Bronchus fibroblast of lung (primary cell): ENCODE measurements around the gene NDFIP1. TPM values are rescaled to one million over a fixed set of nuclear protein-coding genes. Genes with fewer than 3 reads are reported as not detected.

Source experiments
- total RNA-seq: library from RNA; depleted of rRNA; stranded (reverse); fragments of >200 nt; gene quantifications from 2 replicates; pipeline ENCODE4 v1.2.3, GENCODE V29; 2015

The NDFIP1 gene, protein sequence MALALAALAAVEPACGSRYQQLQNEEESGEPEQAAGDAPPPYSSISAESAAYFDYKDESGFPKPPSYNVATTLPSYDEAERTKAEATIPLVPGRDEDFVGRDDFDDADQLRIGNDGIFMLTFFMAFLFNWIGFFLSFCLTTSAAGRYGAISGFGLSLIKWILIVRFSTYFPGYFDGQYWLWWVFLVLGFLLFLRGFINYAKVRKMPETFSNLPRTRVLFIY
- 48.8 and 58.2 TPM in 2 replicates for total RNA-seq

DNA sequence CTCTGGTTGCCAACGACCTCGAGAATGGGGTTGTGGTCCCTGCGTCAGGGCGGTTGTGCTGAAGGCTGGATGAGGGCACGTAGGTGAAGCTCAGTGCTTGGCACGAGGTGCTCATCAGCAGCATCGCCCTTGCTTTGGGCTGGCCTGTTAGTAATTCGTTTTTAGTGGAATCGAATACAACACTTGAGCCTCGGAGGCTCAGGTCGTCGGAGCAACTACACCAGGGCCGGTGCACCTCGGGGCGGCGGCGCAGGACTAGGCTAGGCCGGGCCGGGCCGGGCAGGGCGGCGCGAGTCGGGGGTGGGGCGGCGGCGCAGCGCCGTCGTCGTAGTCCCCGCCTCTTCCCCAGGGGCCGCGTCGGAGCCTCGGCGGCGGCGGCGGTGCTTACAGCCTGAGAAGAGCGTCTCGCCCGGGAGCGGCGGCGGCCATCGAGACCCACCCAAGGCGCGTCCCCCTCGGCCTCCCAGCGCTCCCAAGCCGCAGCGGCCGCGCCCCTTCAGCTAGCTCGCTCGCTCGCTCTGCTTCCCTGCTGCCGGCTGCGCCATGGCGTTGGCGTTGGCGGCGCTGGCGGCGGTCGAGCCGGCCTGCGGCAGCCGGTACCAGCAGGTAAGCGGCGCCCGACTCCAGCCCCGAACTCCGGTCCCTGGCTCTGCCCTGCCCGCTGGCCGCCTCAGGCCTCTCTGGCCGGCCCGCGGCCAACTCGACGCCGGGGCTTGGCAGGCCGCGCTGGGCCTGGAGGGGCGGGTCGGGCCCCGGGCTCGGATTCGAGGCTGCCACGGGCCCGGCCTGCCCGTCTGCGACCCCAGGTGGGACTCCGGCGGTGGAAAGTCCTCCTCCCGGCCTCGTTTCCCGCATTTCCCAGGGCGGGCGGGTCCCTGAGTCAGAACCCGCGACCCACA, at the start of gene NDFIP1:
NDFIP1 (plus strand) TSS at position 348 of the 899 bp plus-strand sequence; CDS start at position 544, 196 bp downstream.

Other genes starting within 250 kb of the NDFIP1 start
- 0.15 and 0.17 TPM in 2 replicates for gene PCDH1, start 230.4 kb upstream of the NDFIP1 start, total RNA-seq
- gene DELE1, start 184.9 kb upstream of the NDFIP1 start, total RNA-seq, result 44.2 and 48.9 TPM in 2 replicates
- under 0.01 TPM in 1 of 2 replicates, not detected in the other for gene PCDH12, start 150.6 kb upstream of the NDFIP1 start, total RNA-seq
- 31.4 and 37.7 TPM in 2 replicates for gene RNF14, start 139.7 kb upstream of the NDFIP1 start, total RNA-seq
- gene GNPDA1, start 95.8 kb upstream of the NDFIP1 start, total RNA-seq, result 31.2 and 35.0 TPM in 2 replicates
- 8.9 and 10.1 TPM in 2 replicates for gene SPRY4, start 216.2 kb downstream of the NDFIP1 start, total RNA-seq